ENCODE data around the gene NR2E1.

NR2E1 gene

DNA sequence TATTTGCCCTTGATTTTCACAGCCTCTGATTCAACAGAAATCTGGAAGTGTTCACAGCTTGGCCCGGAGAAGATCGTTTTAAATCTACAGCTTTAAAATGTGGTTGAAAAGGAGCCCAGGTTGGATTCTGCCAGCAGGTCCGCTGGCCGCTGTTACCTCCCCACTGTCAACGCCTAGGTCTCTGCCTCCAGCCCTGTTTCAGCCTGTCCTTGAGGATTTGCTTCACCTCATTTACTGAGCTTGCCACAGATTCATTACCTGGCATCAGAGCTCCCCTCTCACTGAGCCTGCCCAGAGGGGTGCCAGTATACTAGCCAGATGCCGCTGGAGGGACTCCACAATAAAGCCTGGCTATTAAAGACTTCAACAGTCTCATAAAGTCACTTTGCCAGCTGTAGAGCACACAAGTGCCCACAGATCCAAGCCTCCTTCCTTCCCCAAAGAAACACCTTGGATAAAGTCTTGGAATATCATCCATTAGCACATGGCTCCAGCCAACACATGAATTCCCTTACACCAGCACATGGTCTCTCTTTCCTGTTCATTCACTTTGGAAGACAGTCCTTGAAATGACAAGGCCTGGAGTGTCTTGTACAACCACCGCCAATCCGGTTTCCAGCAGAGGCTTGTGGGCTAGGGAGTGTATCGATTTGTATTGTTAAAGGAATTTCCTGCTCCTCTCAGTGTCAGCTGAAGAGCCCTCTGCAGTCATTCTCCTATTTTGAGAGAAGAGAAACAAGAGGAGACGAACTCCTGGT, 9.5 kb upstream of the NR2E1 start:
- peak; percentile 56 for DNase-seq (ENCODE audit: low spot score)

DNA sequence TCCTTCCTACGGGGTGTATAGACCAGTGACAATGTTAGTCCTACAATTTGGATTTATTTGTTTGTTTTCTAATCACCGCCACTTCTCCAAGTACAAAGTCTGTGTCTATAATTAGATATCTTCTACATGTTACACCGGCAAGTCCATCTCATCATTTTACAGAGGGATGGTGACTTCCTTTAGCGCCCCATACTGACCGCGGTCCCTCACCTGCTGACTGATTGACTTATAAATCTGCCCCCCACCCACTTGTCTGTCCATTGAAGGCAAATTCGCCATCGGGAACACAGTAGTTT, 8.9 kb upstream of the NR2E1 start:
- no peak for DNase-seq (ENCODE audit: low spot score)

DNA sequence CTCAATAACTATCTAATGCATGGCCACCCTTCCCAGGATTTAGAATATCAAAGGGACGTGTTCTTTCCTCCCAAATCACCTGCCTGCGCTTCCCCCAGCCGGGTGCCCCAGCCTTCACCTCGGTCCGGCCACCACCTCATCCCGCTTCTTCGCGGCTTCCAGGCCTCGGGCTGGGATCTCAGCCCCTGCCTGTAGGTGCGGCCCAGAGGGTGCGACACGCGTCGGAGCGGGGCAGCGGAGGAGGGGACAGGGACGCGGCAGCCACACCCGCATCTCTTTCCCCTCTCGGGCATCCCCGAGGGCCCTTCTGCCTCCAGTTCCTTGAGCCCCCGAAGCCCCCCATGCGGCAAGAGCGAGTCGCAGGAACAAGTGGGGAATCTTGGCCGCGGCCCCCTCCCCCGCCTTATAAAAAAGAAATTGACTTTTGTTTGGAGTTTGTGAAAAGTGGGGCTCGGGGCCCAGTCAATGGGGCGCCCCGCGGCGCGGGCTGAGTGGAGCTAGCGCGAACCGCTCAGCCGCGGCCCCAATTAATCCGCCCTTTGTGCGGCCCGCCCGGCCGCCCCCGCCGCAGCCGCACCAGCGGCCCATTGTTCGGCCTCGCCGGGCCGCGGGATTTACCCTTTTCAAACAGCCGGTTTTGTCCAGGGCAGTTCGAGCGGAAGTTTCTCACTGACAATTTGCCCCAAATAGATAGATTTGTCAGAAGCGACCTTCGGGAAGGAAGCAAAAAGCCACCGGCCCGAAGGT, 8.4 kb upstream of the NR2E1 start:
- DNase-seq (ENCODE audit: low spot score), result peak; percentile 92

DNA sequence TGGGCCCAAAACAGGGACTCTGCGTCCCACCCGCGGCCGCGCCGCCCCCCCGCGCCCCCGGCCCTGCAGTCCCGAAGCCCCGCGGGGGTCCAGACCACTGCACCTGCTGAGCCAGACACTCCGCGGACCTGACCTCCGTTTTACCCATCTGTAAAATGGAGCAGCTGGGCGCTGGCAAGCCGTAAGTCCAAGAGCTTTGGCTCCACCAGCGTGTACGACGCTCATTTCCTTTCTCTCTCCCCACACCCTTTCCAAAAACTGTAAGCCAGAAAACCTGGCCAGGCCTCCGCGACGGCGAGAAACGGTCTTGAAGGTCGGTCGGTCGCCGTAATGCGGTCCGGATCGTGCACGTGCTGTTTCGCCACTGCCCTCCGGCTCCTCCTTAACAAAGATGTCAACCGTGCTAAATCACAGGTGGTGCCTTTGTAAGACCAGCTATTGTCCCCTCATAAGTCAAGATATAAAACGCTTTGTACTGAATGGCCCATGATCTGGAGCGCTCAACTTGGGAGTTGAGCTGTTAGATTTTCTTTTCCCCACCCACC, 7.8 kb upstream of the NR2E1 start:
- no peak for DNase-seq (ENCODE audit: low spot score)

DNA sequence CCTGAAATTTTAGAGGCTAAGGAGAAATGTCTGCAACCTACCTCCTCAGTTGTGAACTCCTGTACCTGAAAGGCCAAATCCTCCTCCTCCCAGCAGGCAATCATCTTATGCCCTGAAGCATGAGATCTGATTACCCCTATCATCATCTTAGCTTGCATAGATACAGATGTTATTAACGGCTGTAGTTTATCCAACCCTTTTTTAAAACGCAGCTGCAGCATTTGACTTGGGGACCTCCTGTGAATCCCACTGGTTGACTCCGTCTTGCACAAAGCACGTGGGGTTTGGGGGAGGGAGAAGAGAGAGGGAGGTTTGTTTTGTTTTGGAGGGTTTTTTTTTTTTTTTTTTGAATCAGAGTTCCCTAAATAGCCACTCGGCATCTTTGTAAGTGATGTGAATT, 5.8 kb upstream of the NR2E1 start:
- DNase-seq (ENCODE audit: low spot score), result no peak

DNA sequence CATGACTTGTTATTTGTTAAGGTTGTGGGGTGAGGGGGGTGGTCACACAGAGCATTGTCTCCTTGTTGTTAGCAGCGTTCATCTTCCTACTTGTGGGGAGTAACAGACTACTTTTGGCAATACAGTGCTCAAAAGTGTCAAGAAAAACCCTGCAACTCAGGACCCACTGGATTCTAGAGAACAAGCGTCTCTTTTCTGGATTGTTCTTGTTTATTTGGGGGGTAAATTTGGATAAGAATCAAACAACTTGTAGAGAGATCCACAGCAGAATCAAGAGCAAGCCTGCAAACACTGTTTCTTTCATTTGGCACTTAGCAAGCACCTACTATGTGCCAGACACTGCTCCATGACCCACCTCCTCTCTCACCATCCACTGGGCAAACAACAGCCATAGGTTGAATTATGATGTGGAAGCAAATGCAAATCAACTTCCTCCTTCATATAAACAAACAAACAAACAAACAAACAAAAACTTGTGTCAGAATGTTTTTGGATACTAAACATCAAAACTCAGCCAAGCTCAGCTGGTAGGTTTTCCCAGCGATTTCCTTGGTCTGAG, 4.0 kb upstream of the NR2E1 start:
- DNase-seq (ENCODE audit: low spot score), result no peak

DNA sequence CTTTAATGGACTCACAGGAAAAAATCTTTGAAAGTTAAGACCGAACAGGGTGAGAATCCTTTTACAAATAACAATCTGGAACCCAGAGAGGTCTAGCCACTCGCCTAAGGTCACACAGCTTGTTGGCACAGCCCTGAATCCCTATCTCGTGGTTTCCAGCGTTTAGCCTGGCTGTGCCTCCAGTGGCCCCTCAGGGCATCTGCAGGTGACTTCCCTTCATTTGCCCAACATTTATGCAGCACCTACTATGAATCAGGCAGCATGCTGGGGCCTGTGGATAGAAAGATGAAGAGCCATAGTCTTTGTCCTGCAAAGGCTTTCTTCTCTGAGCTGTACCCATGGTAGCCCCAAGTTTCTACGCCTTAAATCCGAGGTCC, 2.6 kb upstream of the NR2E1 start:
- no peak for DNase-seq (ENCODE audit: low spot score)

DNA sequence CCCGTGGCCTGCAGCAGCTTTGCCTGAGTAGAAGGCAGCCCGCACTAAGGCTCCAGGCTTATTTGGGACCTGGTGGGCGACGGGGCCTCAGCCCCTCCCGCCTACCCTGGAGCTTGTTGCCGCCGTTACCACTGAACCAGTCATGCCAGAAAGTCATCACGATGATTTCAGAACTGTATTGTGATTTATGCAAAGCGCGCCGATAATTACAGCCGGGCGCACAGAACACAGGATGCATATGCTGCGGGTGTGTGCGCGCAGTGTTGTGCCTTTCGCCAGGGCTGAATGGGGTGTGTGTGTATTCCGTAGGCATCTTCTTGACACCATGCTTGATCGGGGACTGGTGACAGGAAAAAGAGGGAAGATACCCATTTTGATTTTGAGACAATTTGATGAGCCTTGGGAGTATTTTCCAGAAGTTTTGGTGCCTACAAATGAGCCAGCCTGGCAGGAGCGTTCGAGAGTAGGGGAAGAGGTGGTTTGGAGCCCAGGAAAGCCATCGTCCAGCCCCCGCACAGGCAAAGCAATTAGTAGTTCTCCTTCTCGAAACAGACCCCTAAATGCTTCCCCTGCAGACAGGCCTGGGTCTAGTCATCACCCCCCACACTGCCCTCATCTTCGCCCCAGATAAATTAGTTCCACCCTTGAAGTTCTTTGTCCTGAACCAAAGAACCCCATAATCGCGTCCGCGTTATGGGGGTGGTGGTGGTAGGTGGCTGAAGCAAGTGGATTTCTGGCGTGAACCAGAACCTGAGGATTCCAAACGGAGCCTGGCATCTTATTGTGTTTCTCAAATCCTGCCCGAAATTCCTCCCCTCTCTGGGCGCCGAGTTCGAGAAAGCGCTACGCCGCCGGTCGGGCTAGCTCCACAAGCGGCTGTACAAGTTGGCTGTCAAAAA, 1.9 kb upstream of the NR2E1 start:
- no peak for DNase-seq (ENCODE audit: low spot score)

DNA sequence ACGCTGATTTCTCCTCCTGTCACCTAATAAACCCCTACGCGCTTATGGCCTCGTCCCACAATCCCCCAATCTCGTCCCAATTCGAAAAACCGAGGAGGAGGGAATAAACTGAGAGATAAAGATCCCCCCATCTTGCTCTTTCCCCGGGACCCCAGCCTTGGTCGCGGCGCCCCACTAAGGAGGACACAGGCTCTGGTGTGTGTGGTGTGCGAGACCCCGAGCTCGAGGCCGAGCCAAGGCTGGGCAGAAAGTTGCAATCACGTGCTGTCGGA, 1.3 kb upstream of the NR2E1 start:
- no peak for DNase-seq (ENCODE audit: low spot score)

DNA sequence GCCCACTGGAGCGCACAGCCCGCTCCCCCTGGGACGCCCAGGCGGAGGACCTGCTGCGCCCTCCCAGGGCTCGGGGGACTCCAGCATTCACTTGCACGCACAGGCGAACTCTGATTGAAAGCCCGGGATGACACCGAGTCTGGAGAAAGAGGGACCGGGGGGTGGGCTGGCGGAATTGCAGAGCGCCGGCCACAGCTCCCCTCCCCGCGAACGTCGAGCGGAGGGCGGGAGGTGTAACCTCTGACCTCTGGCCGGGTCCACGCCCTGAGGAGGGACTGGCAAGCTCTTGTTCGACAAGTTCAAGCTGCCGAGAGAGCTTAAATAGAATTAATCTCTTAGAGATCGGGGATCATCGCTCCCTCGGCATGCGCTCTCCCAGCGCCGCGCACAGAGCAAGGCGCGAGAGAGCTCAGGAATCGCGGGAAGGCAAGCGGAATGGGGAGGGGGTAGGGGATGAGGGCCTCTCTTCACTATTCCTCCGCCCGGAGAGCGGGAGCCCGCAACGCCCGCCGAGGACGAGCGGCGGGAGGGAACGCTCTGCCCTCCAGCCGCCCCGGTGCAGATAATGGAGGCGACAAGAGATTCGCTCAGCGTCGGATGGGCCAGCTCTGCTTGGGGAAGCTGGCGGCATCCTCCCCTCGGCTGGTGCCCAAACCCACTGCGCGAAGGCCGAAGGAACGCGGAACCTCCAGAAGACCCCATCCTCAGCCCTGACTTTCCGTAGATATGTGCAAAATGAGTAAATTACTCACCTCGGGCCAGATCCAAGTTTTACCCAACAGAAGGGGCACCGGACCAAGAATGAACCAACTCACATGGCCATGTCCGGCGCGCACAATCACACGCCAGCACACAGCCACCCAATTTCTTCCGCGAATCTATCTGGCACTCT, 761 bp upstream of the NR2E1 start:
- DNase-seq (ENCODE audit: low spot score), result peak; percentile 73

DNA sequence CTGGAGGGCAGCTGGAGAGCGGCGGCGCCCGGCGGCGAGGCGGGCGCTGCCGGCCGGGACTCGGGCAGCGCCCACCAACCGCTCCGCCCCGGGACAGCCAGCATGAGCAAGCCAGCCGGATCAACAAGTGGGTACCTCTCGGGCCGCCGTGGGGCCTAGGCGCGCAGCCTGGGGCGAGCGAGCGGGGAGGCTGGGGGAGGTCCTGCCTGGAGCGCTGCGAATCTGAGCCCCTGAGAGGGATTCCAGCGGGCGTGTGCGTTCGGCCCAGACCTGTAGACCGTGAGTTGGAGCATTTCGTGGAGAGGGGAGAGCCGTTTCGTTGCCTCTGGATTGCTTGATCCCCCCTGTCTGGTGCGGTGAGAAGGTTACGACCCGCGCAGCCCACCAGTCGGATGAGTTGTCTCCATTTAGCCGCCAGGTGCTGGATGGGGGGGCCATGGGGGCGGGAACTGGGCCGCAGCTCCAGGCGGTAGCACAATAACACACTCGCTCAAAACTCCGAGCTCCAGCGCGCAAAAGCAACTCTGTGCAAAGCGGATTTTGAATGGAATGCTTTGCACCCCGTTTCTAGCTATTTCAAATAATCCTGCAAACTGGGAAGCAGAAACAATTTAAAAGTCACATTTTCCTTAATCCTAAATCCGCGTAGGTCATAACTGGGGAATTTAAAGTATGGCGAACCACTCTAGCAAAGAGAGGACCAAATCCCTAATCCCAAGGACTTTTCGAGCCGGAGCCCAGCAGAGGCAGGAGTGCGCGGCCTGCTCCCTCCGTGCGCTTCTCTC, 1.0 kb downstream of the NR2E1 start:
- DNase-seq (ENCODE audit: low spot score), result peak; percentile 62

DNA sequence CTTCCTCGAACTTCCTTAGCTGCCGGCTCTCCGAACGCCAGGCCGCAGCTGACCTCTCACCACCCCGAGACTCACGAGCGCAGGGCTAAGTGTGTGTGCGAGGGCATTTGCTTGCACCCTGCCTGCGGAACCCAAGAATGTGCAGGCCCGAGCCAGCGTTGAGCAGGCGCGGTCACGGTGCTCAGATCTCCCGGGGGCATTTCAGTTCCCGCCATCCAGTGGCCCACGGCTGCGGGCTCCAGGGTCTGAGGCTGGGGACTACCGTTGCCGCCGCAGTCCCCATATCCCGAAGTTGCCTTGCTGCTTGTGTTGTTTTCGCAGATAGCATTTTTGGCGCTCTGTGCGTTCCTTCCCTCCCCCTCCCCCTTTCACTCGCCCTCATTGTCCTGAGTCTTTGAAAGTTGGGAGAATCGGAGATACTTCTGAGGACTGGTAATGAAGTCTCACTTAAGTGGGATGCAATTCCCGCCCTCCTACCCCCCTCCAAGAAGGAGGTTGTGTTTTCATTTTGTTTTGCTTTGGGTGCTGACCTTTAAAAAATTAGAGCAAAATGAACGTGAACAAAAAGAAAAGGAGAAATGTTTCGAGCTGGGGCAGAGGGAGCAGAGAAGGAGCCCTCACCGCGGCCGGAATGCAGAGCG, 1.7 kb downstream of the NR2E1 start:
- peak; percentile 72 for DNase-seq (ENCODE audit: low spot score)

DNA sequence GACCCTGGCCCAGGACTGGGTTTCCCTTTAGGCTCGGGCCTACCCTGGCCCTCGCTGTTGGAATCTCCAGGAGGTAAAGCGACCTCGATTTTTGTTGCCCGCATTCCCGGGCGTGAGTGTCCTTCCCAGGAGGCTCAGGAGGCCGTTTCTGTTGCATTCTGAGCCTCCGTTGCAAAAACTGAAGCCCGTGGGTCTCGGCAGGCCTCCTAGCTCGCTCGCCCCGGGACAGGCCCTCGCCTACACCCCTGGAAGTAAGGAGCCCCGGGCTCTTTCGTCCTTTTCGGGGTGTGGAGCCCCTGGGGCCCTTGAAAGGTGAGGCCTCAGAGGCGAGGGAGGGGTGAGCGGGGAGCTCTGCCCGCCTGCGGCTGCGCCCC, 2.3 kb downstream of the NR2E1 start:
- no peak for DNase-seq (ENCODE audit: low spot score)

DNA sequence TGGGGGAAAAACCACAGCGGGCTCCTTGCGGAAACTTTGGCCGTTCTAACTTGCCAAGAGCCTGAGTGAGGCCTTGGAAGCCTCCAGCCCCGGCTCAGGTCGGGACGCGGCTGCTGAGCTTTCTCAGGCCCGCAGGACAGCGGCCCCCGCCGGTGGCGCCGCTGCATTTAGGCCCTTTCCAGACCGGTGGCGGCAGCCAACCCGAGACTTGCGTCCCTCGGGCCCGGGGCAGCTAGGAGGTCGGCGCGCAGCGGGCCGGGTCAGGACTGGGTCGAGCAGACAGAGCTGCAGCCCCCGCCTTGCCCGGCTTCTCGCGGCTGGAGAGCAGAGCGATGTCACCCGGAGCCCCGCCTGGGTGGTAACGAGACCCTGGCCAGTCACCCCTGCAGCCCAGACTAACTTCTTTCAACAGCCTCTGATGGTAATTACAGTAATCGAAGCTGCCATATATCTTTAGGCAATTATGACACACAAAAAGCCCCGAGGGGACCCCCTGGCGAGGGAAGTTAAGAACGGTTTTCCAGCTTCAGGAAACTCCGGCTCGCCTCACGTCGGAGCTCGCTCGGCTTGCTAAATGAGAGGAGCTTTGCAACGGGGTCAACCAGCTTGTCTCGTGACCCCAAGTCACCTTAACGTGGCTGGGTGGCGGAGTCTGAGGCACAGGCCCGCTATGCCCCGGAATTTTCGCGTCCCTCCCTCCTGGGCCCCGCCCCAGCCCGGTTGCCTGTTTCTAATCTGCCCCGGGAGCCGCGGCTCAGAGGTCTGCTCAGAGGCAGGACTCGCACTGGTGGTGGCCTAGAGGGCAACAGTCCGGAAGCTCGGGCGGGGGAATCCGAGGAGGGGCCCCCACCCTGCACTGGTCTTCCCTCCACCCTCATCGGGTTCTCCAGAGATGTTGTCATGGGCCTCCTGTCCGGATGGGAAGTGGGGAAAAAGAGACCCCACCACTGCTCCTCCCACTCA, 3.0 kb downstream of the NR2E1 start:
- peak; percentile 83 for DNase-seq (ENCODE audit: low spot score)

DNA sequence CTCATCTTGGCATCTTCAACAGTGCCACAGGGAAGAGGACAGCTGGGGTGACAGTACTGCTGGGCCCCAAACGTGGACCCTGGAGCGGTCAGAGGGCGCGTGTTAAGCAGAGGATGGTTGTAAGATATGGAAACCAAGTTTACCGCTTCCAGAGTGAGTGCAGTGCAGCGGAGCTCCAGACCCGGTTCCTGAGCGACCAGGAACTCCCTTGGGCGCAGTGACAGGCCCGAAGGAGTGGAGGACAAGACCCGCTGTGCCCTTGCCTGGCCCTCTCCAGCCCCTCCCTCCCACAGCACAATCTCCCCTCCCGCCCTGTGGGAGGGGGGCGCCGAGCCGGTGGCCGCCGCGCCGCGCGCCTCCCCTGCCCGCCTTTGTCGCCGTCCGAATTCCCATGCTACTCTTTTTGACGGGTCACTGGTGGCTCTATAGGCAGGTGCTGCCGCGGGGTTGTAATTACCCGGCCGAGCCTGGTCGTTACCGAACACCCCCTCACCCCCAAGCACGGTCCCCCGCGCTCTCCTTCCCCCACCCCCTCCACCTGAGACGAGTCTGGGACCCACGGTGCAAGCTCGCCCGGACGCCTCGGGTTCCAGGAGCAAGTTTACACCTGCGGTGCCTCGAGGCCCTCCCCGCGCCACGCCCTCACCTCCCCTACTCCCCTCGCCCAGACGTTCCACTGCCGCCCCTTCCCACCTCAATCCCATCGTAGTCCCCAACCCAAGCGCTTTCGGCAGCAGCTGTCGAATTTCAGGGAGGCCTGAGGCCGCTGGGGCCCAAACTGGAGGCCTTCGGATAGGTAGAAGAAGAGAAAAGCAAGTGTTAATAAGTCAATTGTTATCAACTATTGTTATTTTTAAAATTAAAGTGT, 3.9 kb downstream of the NR2E1 start:
- DNase-seq (ENCODE audit: low spot score), result peak; percentile 54

DNA sequence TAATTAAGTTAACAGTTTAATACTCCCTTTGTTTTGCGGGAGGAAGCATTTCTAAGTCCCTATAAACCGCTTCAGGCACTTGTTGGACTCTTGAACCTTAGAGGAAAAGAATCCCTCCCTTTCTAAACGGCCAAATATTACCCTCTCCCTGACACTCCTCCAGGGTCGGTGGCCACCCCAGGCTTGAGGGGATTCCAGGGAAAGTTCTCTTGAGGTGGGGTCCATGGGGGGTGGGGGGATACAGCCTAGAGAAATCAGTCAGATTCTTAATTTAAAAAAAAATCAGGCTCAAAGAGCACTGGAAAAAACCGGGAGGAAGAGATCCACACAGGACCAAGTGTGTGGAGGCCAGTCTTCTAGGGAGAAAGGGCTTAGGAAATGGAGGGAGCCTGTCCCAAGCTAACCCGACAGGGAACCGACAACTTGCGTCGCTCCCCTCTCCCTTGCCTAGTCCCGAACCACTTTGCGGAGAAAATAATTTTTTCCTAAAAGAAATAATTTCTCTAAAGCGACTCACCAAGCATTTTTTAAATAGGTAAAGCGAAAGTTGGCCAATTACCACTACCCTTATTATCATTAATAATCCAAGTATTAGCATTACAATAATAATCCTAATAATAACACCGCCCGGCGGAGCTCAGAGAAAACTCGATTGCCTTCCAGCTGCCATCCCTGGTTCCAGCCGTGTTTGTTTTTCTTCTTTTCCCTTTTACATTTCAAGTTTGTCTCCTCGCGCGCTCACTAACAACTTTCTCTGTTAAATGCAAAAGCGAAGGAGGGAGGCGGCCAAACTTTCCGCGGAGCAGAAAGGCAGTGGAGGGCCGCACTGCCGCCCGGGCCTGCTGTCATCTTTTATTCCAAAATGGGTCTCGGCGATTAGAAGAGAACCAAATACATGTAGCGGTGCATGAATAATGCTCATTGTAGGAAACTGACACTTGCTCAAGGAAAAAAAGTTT, 4.8 kb downstream of the NR2E1 start:
- peak; percentile 59 for DNase-seq (ENCODE audit: low spot score)
